Measurements from ENCODE around the gene ATXN3L.

Gene ATXN3L

GRCh38 chrX:13276991-13277390, 42.9 kb downstream of the ATXN3L start:
- no peak overlapping the region for H3K4me3 ChIP-seq (ENCODE audit: low read depth, low read length)
- ChIA-PET POLR2A (no interaction called here), CTCF (interaction anchor here (1.7 kb wide), 1 partner anchor 211 kb away, joined by 5 read pairs; no protein-coding TSS in a partner anchor)
- TF ChIP-seq ZBTB6 (tag by site-specific recombination; IDR thresholded peaks at IDR 0.05): no peak
- no peak for TF ChIP-seq ZNF350 (tag by site-specific recombination; IDR thresholded peaks at IDR 0.05)
- no peaks in the 10 kb centered on the region for H3K4me1 ChIP-seq (ENCODE audit: control insufficient read depth, insufficient read depth, low read length)
- no peak overlapping the region for H3K27ac ChIP-seq (ENCODE audit: extremely low read depth, low read depth, low read length)
- H3K9me3 ChIP-seq (ENCODE audit: control insufficient read depth, insufficient read depth, low read depth, low read length): no peaks in the 10 kb centered on the region
- no peaks in the 10 kb centered on the region for H3K36me3 ChIP-seq (ENCODE audit: control insufficient read depth in 2 of 2, insufficient read depth in 1 of 2, low read length in 2 of 2)

GRCh38 chrX:13275031-13275430, 44.8 kb downstream of the ATXN3L start:
- CTCF ChIA-PET: interaction anchor here (0.7 kb wide), 1 partner anchor 213 kb away, joined by 3 read pairs; no protein-coding TSS in a partner anchor
- Histone ChIP-seq H3K4me3 (ENCODE audit: low read depth, low read length) (no peak overlapping the region), H3K9me3 (ENCODE audit: control insufficient read depth, insufficient read depth, low read depth, low read length) (no peaks in the 10 kb centered on the region), H3K27ac (ENCODE audit: extremely low read depth, low read depth, low read length) (no peak overlapping the region), H3K4me1 (ENCODE audit: control insufficient read depth, insufficient read depth, low read length) (no peaks in the 10 kb centered on the region), H3K36me3 (ENCODE audit: control insufficient read depth in 2 of 2, insufficient read depth in 1 of 2, low read length in 2 of 2) (no peaks in the 10 kb centered on the region)
- TF ChIP-seq ZNF362 (tag by site-specific recombination; IDR thresholded peaks at IDR 0.05): no peak
- TF ChIP-seq IKZF3 (tag by site-specific recombination; IDR thresholded peaks at IDR 0.05): no peak
- no peak for TF ChIP-seq TRIM28 (IDR thresholded peaks at IDR 0.05; ENCODE audit: borderline replicate concordance, low read length)
- TF ChIP-seq KLF9 (tag by site-specific recombination; IDR thresholded peaks at IDR 0.05; ENCODE audit: low read depth): no peak
- TF ChIP-seq ZNF37A (tag by site-specific recombination; IDR thresholded peaks at IDR 0.05): no peak
- TF ChIP-seq ZNF350 (tag by site-specific recombination; IDR thresholded peaks at IDR 0.05): no peak
- TF ChIP-seq KLF1 (tag by site-specific recombination; IDR thresholded peaks at IDR 0.05): no peak
- TF ChIP-seq KLF8 (tag by site-specific recombination; IDR thresholded peaks at IDR 0.05): no peak
- TF ChIP-seq YY2 (tag by site-specific recombination; IDR thresholded peaks at IDR 0.05): no peak
- TF ChIP-seq ZFP69B (tag by site-specific recombination; IDR thresholded peaks at IDR 0.05): no peak
- no peak for TF ChIP-seq PRDM6 (tag by site-specific recombination; IDR thresholded peaks at IDR 0.05)
- TF ChIP-seq ZNF18 (tag by site-specific recombination; IDR thresholded peaks at IDR 0.05): no peak
- POLR2A ChIA-PET: no interaction called here

- ChIA-PET CTCF (no interaction called here), POLR2A (no interaction called here)
- H3K36me3 ChIP-seq (ENCODE audit: control insufficient read depth in 2 of 2, insufficient read depth in 1 of 2, low read length in 2 of 2): no peaks in the 10 kb centered on the region
- H3K4me1 ChIP-seq (ENCODE audit: control insufficient read depth, insufficient read depth, low read length): no peaks in the 10 kb centered on the region
- no peak overlapping the region for H3K4me3 ChIP-seq (ENCODE audit: low read depth, low read length)
- H3K9me3 ChIP-seq (ENCODE audit: control insufficient read depth, insufficient read depth, low read depth, low read length): no peaks in the 10 kb centered on the region
- H3K27ac ChIP-seq (ENCODE audit: extremely low read depth, low read depth, low read length): no peak overlapping the region
- TF ChIP-seq ZNF658 (tag by site-specific recombination; IDR thresholded peaks at IDR 0.05): no peak
- TF ChIP-seq ZNF175 (tag by site-specific recombination; IDR thresholded peaks at IDR 0.05): no peak
- TF ChIP-seq ZNF132 (tag by site-specific recombination; IDR thresholded peaks at IDR 0.05; ENCODE audit: borderline replicate concordance): no peak
- TF ChIP-seq ZNF18 (tag by site-specific recombination; IDR thresholded peaks at IDR 0.05): no peak
- no peak for TF ChIP-seq ZSCAN16 (tag by site-specific recombination; IDR thresholded peaks at IDR 0.05)
- no peak for TF ChIP-seq ZNF239 (tag by site-specific recombination; IDR thresholded peaks at IDR 0.05)
- TF ChIP-seq ZNF266 (tag by site-specific recombination; IDR thresholded peaks at IDR 0.05; ENCODE audit: low read depth): no peak
- no peak for TF ChIP-seq GLIS2 (tag by site-specific recombination; IDR thresholded peaks at IDR 0.05)
- TF ChIP-seq GFI1B (tag by site-specific recombination; IDR thresholded peaks at IDR 0.05): no peak
- no peak for TF ChIP-seq ZNF549 (tag by site-specific recombination; IDR thresholded peaks at IDR 0.05)
Observed at GRCh38 chrX:13272426-13272825, 47.4 kb downstream of the ATXN3L start.

All from HEK293 (cell line).